Measurements from ENCODE around the gene ANO4.
"Not testable (repeated sequence)": the region's sequence is repeated elsewhere in the genome, so short reads cannot be mapped to it uniquely, and the experiment has no call there.

DNA sequence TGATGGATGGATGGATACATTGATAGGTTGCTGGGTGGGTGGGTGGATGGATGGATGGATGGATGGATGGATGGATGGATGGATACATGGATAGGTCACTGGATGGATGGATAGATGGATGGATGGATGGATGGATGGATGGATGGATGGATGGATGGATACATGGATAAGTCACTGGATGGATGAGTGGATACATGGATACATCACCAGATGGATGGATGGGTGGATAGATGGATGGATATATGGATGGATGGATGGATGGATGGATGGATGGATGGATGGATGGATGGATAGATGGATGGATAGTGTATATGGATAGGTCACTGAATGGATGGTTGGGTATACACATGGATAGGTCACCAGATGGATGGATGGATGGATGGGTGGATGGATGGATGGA lies 194.9 kb downstream of the ANO4 start:
- TF ChIP-seq, protein P1, sequence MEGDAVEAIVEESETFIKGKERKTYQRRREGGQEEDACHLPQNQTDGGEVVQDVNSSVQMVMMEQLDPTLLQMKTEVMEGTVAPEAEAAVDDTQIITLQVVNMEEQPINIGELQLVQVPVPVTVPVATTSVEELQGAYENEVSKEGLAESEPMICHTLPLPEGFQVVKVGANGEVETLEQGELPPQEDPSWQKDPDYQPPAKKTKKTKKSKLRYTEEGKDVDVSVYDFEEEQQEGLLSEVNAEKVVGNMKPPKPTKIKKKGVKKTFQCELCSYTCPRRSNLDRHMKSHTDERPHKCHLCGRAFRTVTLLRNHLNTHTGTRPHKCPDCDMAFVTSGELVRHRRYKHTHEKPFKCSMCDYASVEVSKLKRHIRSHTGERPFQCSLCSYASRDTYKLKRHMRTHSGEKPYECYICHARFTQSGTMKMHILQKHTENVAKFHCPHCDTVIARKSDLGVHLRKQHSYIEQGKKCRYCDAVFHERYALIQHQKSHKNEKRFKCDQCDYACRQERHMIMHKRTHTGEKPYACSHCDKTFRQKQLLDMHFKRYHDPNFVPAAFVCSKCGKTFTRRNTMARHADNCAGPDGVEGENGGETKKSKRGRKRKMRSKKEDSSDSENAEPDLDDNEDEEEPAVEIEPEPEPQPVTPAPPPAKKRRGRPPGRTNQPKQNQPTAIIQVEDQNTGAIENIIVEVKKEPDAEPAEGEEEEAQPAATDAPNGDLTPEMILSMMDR (conservative IDR thresholded peaks at IDR 0.05; ENCODE audit: low read length): not testable (repeated sequence)
- not testable (repeated sequence) for TF ChIP-seq EZH2phosphoT487 (IDR thresholded peaks at IDR 0.05; ENCODE audit: borderline replicate concordance)
